Glutamatergic neuron (in vitro differentiated cells): ENCODE results near the gene DEFB108B. TPM values are rescaled to one million over a fixed set of nuclear protein-coding genes. Genes with fewer than 3 reads are reported as not detected.
"Not testable (repeated sequence)": the region's sequence is repeated elsewhere in the genome, so short reads cannot be mapped to it uniquely, and the experiment has no call there.

Experiments used
- DNase-seq: peaks from one replicate; pipeline ENCODE4 v3.0.0; 2022
- H3K27ac Mint-ChIP-seq: one replicate; pipeline ENCODE4 v1.8.0; 2020; ENCODE audit warnings: mild to moderate bottlenecking, mixed read lengths, inconsistent platforms; ENCODE audit not compliant: unreplicated experiment
- H3K27me3 Mint-ChIP-seq: one replicate; pipeline ENCODE4 v1.8.0; 2020; ENCODE audit warnings: mild to moderate bottlenecking, moderate library complexity, mixed read lengths, inconsistent platforms; ENCODE audit not compliant: unreplicated experiment
- H3K36me3 Mint-ChIP-seq: one replicate; pipeline ENCODE4 v1.8.0; 2020; ENCODE audit warnings: mild to moderate bottlenecking, mixed read lengths, inconsistent platforms; ENCODE audit not compliant: unreplicated experiment
- H3K4me1 Mint-ChIP-seq: one replicate; pipeline ENCODE4 v1.8.0; 2020; ENCODE audit warnings: mild to moderate bottlenecking, low read depth, mixed read lengths, inconsistent platforms; ENCODE audit not compliant: unreplicated experiment
- H3K4me3 Mint-ChIP-seq: one replicate; pipeline ENCODE4 v1.8.0; 2020; ENCODE audit warnings: mild to moderate bottlenecking, mixed read lengths, inconsistent platforms; ENCODE audit not compliant: unreplicated experiment
- H3K9me3 Mint-ChIP-seq: one replicate; pipeline ENCODE4 v1.8.0; 2020; ENCODE audit warnings: mild to moderate bottlenecking, moderate library complexity, mixed read lengths, inconsistent platforms; ENCODE audit not compliant: unreplicated experiment
- total RNA-seq: library from RNA; stranded (reverse); fragmentation: NEBNext Ultra II Directional; extraction: Animal tissue kit (Norgen Biotek cat#: 25700); gene quantifications from one replicate; pipeline ENCODE4 v1.2.1, GENCODE V29; 2021; ENCODE audit not compliant: unreplicated experiment
- TF ChIP-seq, protein P1 (sequence below): fragments of 200-600 bp; sonication (generic); IDR thresholded peaks from one replicate; pipeline ENCODE4 v1.5.0; 2021; ENCODE audit not compliant: partially characterized antibody, unreplicated experiment

The DEFB108B gene
- total RNA-seq, 1 donor from 2014 or later: not detected

DNA sequence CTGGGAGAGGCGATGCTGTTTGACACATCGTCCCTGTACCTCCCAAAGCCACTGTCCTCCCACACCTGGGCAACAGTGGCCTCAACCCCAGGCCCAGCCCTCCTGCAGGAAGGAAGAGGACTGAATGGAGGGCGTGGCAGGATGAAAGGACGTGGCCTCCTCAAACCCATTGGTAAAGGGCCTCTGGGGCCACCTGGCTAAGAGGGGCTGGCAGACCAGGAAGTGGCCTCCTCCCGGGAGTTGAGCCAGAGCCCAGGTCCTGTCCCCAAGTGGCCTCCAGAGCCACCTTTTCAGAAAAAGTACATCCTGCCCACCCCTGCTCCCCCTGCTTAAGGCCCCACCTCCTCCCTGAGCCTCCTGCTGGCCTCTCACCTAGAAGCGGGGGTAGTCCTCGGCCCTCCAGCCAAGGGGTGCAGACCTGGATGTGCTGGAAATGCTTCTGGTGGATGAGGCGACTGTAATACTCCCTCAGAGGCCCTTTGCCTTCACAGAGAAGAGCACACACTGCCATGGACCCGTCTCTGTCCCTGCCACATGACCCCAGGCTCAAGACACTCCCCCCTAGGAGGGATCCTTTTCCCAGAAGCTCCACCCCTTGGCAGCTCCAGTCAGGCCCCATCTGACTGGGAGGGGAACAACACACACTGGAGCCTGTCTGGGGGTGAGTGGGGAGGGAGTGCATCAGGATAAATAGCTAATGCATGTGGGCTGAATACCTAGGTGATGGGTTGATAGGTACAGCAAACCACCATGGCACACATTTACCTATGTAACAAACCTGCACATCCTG, 28.6 kb upstream of the DEFB108B start:
- H3K27me3 Mint-ChIP-seq, H3K4me3 Mint-ChIP-seq, H3K36me3 Mint-ChIP-seq, DNase-seq, H3K27ac Mint-ChIP-seq, H3K9me3 Mint-ChIP-seq, H3K4me1 Mint-ChIP-seq: not testable (repeated sequence)

DNA sequence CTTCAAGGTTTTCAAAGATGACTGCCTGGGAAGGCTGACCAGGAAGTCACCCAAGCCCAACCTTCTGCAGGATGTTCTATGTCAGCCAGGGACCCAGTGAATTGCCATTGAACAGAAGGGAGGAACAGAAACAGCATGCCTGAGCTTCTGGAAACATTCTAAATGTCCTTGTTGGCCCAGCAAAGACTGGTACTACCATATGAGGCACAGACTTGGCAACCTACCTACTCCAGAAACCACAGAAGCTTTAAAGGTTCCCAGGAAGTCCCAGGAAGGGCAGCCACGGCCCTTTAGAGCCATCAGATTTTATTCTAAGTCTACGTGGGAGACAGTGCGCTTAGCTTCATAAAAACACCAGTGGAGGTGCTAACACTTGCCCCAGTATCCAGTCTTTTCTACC, 20.5 kb upstream of the DEFB108B start:
- H3K27ac Mint-ChIP-seq, H3K4me1 Mint-ChIP-seq, H3K9me3 Mint-ChIP-seq, H3K36me3 Mint-ChIP-seq, H3K27me3 Mint-ChIP-seq, DNase-seq: not testable (repeated sequence)
- H3K4me3 Mint-ChIP-seq: peak overlapping the region; percentile 48

DNA sequence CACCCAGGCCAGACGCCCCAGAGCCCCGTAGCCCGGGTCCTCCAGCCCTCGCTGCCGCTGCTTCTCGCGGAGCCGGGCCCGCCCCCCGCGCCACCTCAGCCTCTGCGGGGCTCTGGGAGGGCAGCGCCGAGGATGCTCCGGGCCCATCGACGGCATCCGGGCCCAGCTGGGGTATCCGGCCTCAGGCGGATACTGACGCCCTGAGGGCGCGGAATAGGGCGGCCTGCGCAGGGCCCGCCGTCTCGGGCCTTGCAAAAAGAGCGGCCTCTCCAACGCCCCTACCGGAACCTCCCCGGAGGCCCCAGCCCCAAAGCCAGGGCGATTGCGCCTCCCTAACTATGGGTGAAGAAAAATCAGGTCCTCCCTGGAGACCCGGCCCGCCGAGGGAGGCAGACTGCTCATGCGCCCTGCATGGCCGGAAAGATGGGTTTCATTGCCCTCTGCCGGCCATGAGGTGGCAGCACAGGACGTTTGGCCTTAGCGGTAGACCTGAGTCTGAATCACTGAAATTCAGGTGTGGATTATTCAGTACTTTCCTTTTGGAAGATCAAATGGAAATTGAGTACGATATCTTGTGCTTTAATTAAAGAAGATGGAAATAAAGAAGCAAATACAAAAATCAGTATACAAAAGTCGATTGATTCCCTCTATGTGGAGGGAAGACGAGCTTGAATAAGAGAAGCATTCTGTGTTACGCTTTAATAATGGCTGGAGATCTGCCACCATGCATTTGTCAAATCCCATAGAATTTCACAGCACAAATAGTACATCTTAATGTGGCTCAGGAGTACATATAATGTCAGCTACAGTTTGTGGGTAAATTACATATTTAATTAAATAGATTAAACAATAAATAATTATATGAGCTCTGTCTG, 19.3 kb upstream of the DEFB108B start:
- TF ChIP-seq, protein P1, sequence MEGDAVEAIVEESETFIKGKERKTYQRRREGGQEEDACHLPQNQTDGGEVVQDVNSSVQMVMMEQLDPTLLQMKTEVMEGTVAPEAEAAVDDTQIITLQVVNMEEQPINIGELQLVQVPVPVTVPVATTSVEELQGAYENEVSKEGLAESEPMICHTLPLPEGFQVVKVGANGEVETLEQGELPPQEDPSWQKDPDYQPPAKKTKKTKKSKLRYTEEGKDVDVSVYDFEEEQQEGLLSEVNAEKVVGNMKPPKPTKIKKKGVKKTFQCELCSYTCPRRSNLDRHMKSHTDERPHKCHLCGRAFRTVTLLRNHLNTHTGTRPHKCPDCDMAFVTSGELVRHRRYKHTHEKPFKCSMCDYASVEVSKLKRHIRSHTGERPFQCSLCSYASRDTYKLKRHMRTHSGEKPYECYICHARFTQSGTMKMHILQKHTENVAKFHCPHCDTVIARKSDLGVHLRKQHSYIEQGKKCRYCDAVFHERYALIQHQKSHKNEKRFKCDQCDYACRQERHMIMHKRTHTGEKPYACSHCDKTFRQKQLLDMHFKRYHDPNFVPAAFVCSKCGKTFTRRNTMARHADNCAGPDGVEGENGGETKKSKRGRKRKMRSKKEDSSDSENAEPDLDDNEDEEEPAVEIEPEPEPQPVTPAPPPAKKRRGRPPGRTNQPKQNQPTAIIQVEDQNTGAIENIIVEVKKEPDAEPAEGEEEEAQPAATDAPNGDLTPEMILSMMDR: peak; percentile 81
- not testable (repeated sequence) for H3K9me3 Mint-ChIP-seq, H3K27ac Mint-ChIP-seq, H3K36me3 Mint-ChIP-seq, H3K4me1 Mint-ChIP-seq, H3K27me3 Mint-ChIP-seq
- peak; percentile 84 for DNase-seq
- peak overlapping the region; percentile 75 for H3K4me3 Mint-ChIP-seq

DNA sequence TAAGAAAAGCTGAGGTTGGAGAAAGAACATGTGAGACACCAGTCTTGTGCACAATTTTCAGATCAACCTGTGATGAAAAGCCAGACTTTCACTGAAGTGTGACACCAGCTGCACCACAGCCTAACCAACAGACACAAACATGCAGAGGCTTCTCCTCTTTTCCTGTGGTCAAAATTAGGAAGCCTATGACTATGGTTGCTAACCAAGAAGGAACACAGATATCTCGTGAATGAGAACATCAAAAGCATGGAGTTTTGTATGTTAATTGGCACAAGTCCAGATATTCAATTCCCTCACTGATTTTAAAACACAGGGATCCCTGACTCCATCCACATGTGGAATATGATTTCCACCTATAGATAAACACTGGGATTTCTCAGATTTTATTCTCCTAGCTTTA, 11.5 kb upstream of the DEFB108B start:
- DNase-seq, H3K27me3 Mint-ChIP-seq, H3K4me1 Mint-ChIP-seq, H3K27ac Mint-ChIP-seq, H3K9me3 Mint-ChIP-seq, H3K36me3 Mint-ChIP-seq, H3K4me3 Mint-ChIP-seq: not testable (repeated sequence)

DNA sequence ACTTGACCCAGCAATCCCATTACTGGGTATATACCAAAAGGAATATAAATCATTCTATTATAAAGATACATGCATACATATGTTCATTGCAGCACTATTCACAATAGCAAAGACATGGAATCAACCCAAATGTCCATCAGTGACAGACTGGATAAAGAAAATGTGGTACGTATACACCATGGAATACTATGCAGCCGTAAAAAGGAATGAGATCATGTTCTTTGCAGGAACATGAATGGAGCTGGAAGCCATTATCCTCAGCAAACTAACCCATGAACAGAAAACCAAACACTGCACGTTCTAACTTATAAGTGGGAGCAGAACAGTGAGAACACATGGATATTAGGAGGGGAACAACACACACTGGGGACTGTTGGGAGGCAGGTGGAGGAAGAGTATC, 3.8 kb upstream of the DEFB108B start:
- not testable (repeated sequence) for H3K27me3 Mint-ChIP-seq, H3K36me3 Mint-ChIP-seq, H3K4me1 Mint-ChIP-seq, DNase-seq, H3K4me3 Mint-ChIP-seq, H3K9me3 Mint-ChIP-seq, H3K27ac Mint-ChIP-seq

DNA sequence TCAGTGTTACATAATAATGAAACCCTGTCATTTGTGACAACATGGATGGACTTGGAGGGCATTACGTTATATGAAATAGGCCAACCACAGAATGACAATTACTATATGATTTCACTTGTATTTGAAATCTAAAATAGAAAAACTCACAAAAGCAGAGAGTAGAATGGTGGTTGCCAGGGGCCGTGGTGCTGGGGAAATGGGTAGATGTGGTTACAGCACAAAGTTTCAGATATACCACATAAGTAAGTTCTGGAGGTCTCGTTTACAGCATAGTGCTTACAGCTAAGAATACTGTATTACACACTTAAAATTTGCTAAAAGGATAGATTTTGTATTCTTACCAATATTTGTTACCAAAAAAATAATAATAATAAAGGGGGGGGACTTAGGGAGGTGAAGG, 3.3 kb upstream of the DEFB108B start:
- not testable (repeated sequence) for H3K27me3 Mint-ChIP-seq, H3K4me3 Mint-ChIP-seq, H3K36me3 Mint-ChIP-seq, H3K27ac Mint-ChIP-seq, H3K9me3 Mint-ChIP-seq, DNase-seq, H3K4me1 Mint-ChIP-seq

DNA sequence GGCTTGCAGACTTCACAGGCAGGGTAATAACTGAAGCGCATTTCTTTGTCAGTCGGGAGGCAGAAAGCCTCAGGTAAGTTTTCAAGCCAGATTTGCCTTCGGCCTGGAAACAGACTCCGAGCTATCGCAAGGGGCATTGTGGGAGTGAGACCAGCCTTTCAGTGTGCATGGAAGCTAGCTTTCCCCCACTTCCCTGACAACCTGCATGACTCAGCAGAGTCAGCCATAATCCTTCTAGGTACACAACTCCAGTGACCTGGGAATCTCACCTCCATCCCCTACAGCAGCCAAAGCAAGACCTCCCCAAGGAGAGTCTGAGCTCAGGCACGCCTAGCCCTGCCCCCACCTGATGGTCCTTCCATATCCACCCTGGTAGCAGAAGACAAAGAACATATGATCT, 9.7 kb downstream of the DEFB108B start:
- not testable (repeated sequence) for H3K4me3 Mint-ChIP-seq, H3K27me3 Mint-ChIP-seq, H3K36me3 Mint-ChIP-seq, H3K9me3 Mint-ChIP-seq, H3K27ac Mint-ChIP-seq, H3K4me1 Mint-ChIP-seq, DNase-seq

DNA sequence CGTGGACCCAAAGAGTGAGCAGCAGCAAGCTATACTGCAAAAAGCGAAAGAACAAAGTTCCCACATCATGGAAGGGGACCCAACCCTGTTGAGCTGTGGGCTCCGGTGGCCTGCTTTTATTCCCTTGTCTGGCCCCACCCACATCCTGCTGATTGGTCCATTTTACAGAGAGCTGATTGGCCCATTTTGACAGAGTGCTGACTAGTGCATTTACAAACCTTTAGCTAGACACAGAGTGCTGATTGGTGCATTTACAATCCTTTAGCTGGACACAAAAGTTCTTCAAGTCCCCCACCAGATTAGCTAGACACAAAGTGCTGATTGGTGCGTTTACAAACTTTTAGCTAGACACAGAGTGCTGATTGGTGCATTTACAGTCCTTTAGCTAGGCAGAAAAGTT, 10.4 kb downstream of the DEFB108B start:
- not testable (repeated sequence) for H3K36me3 Mint-ChIP-seq, H3K27me3 Mint-ChIP-seq, H3K4me3 Mint-ChIP-seq, H3K9me3 Mint-ChIP-seq, H3K27ac Mint-ChIP-seq, DNase-seq, H3K4me1 Mint-ChIP-seq
